OCI-LY7 (cell line): ENCODE data around the gene FBXO2. TPM values are rescaled to one million over a fixed set of nuclear protein-coding genes. Genes with fewer than 3 reads are reported as not detected.

ENCODE experiments used
- BruUV-seq: library from RNA; stranded (reverse); fragments of 400-500 nt; replicated peaks from 2 replicates; lab custom pipeline; 2021; lab: Mats Ljungman, UMichigan
- CTCF ChIA-PET: fragments of 300-600 bp; sonication (Branson Sonifier 250); formaldehyde crosslinking; loops from one replicate; lab custom pipeline; 2022; ENCODE audit warnings: antibody characterized with exemption; ENCODE audit not compliant: unreplicated experiment; lab: Charles Lee
- POLR2A ChIA-PET: fragments of 300-600 bp; sonication (Branson Sonifier 250); formaldehyde crosslinking; loops from one replicate; lab custom pipeline; 2022; ENCODE audit warnings: antibody characterized with exemption; lab: Charles Lee
- DNase-seq: peaks from one replicate; pipeline ENCODE4 v3.0.0-alpha.2; 2015; ENCODE audit warnings: low spot score
- H2AFZ ChIP-seq: fragments of 200-600 bp; sonication (generic), shearing (Covaris generic); 2 replicates; pipeline ENCODE4 v1.6.1; 2014; ENCODE audit warnings: mild to moderate bottlenecking, antibody characterized with exemption, low read length, moderate library complexity
- H3K27ac ChIP-seq: fragments of 200-600 bp; sonication (generic); 2 replicates; pipeline ENCODE4 v1.5.1; 2014; ENCODE audit warnings: mixed run types, low read depth, mild to moderate bottlenecking, moderate library complexity, low read length, inconsistent platforms; ENCODE audit not compliant: poor library complexity, severe bottlenecking
- H3K36me3 ChIP-seq: fragments of 200-600 bp; sonication (generic); 2 replicates; pipeline ENCODE4 v1.6.1; 2014; ENCODE audit warnings: mild to moderate bottlenecking, antibody characterized with exemption, low read length, moderate library complexity, mixed read lengths; ENCODE audit not compliant: insufficient read depth
- H3K4me1 ChIP-seq: fragments of 200-600 bp; sonication (generic); 2 replicates; pipeline ENCODE4 v1.5.1; 2014; ENCODE audit warnings: mild to moderate bottlenecking, low read length; ENCODE audit not compliant: insufficient read depth, poor library complexity, severe bottlenecking
- H3K4me2 ChIP-seq: fragments of 200-600 bp; sonication (generic); 2 replicates; pipeline ENCODE4 v1.6.1; 2014; ENCODE audit warnings: mild to moderate bottlenecking, low read length
- H3K4me3 ChIP-seq: fragments of 200-600 bp; sonication (generic); 2 replicates; pipeline ENCODE4 v1.5.1; 2014; ENCODE audit warnings: mild to moderate bottlenecking, low read depth, low read length; ENCODE audit not compliant: poor library complexity, severe bottlenecking
- H3K79me2 ChIP-seq: fragments of 200-600 bp; sonication (generic); 2 replicates; pipeline ENCODE4 v1.6.1; 2016; ENCODE audit warnings: low read depth, mild to moderate bottlenecking, low read length, moderate library complexity, mixed read lengths; ENCODE audit not compliant: insufficient read depth
- H3K9me2 ChIP-seq: fragments of 200-600 bp; sonication (generic); 2 replicates; pipeline ENCODE4 v1.6.1; 2016; ENCODE audit warnings: mild to moderate bottlenecking, low read length, mixed read lengths; ENCODE audit not compliant: insufficient read depth
- H3K9me3 ChIP-seq: fragments of 200-600 bp; sonication (generic); 2 replicates; pipeline ENCODE4 v1.6.1; 2014; ENCODE audit warnings: mild to moderate bottlenecking, mixed run types, low read length, mixed read lengths
- H4K20me1 ChIP-seq: fragments of 200-600 bp; sonication (generic); 2 replicates; pipeline ENCODE4 v1.6.1; 2014; ENCODE audit warnings: mild to moderate bottlenecking, antibody characterized with exemption, low read length, moderate library complexity, mixed read lengths; ENCODE audit not compliant: insufficient read depth
- EZH2phosphoT487 ChIP-seq: fragments of 200-600 bp; sonication (generic); IDR thresholded peaks from 2 replicates; pipeline ENCODE4 v1.6.1; 2018; ENCODE audit warnings: low read depth, borderline replicate concordance, mild to moderate bottlenecking, mixed run types, antibody characterized with exemption, low read length, moderate library complexity, mixed read lengths
- intact Hi-C: fragments of 100-400 bp; cut with micrococcal nuclease; formaldehyde crosslinking; loops from one replicate; pipeline ENCODE4 v1.10.0; 2022; ENCODE audit not compliant: unreplicated experiment
- total RNA-seq, 2 experiments: library from RNA; depleted of rRNA in 1 of 2; stranded (reverse); fragments of >200 nt in 1 of 2; shearing (Covaris generic) in 1 of 2; gene quantifications; 2 replicates each; pipeline ENCODE4 v1.2.3, GENCODE V29; 2014 to 2022
- TF ChIP-seq, protein P1 (sequence below): fragments of 200-600 bp; sonication (generic); conservative IDR thresholded peaks from 2 replicates; pipeline ENCODE4 v1.5.1; 2014; ENCODE audit warnings: mild to moderate bottlenecking, antibody characterized with exemption, low read length, moderate library complexity, mixed read lengths

The FBXO2 gene
- total RNA-seq, 2 experiments from 2014 or later = 2.7 to 6.1 TPM

- BruUV-seq = no TSS peak
- H3K79me2 ChIP-seq = no peaks in the 10 kb centered on the region
- H3K4me3 ChIP-seq = no peak overlapping the region
- intact Hi-C loops = no loop called here
- ChIA-PET CTCF (no interaction called here), POLR2A (no interaction called here)
- H3K27ac ChIP-seq = no peak overlapping the region
- H3K36me3 ChIP-seq = no peaks in the 10 kb centered on the region
- no peak overlapping the region for H3K4me2 ChIP-seq
- no peaks in the 10 kb centered on the region for H3K4me1 ChIP-seq
- no peak for DNase-seq
- H4K20me1 ChIP-seq = no peaks in the 10 kb centered on the region
- no peak overlapping the region for H2AFZ ChIP-seq
- no peaks in the 10 kb centered on the region for H3K9me2 ChIP-seq
- no peaks in the 10 kb centered on the region for H3K9me3 ChIP-seq
- TF ChIP-seq EZH2phosphoT487 = no peak
- TF ChIP-seq, protein P1, sequence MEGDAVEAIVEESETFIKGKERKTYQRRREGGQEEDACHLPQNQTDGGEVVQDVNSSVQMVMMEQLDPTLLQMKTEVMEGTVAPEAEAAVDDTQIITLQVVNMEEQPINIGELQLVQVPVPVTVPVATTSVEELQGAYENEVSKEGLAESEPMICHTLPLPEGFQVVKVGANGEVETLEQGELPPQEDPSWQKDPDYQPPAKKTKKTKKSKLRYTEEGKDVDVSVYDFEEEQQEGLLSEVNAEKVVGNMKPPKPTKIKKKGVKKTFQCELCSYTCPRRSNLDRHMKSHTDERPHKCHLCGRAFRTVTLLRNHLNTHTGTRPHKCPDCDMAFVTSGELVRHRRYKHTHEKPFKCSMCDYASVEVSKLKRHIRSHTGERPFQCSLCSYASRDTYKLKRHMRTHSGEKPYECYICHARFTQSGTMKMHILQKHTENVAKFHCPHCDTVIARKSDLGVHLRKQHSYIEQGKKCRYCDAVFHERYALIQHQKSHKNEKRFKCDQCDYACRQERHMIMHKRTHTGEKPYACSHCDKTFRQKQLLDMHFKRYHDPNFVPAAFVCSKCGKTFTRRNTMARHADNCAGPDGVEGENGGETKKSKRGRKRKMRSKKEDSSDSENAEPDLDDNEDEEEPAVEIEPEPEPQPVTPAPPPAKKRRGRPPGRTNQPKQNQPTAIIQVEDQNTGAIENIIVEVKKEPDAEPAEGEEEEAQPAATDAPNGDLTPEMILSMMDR = no peak
Observed at GRCh38 chr1:11628767-11629166, 25.5 kb downstream of the FBXO2 start.

DNA sequence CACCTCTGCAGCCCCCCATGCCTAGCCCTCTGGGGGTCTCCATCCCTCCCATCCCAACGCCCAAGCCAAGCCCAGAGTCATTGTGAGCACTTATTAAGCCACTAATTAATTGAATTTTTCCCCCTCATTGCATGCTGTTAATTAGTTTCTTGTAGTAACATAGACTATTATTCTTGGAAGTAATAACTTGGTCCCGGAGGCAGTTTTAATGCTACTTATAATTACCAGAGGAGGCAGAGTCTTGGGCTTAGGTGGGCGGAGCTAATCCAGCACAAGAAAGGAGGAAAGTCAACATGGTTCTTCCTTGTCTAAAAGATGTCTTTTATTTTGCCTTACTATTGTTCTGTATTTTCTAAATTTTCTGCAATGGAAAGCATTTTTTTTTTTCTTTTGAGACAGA is 27.7 kb downstream of the FBXO2 start:
- DNase-seq = no peak
- no peak overlapping the region for H3K4me2 ChIP-seq
- H3K79me2 ChIP-seq = no peaks in the 10 kb centered on the region
- no TSS peak for BruUV-seq
- H3K9me2 ChIP-seq = no peaks in the 10 kb centered on the region
- H3K9me3 ChIP-seq = no peaks in the 10 kb centered on the region
- H3K36me3 ChIP-seq = no peaks in the 10 kb centered on the region
- H3K4me1 ChIP-seq = no peaks in the 10 kb centered on the region
- POLR2A ChIA-PET = no interaction called here
- no peak for TF ChIP-seq EZH2phosphoT487
- TF ChIP-seq, protein P1 = no peak
- H3K4me3 ChIP-seq = no peak overlapping the region
- intact Hi-C loops = no loop called here
- CTCF ChIA-PET = interaction anchor here (0.6 kb wide), 1 partner anchor 56 kb away, joined by 3 read pairs; no protein-coding TSS in a partner anchor
- no peak overlapping the region for H2AFZ ChIP-seq
- no peak overlapping the region for H3K27ac ChIP-seq
- H4K20me1 ChIP-seq = no peaks in the 10 kb centered on the region

DNA sequence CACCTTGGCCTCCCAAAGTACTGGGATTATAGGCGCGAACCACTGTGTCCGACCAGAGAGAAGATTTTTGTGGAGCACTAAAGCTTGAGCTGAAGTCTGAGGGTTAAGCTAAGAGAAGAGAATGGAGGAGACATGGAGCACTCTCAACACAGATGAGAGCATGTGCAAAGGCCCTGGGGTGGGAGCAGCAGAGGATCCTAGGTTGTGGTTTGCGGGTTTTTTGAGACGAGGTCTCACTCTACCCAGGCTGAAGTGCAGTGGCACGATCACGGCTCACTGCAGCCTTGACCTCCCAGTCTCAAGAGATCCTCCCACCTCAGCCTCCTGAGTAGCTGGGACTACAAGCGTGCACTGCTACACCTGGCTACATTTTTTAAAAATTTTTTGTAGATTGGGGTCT is 30.5 kb downstream of the FBXO2 start:
- CTCF ChIA-PET = no interaction called here
- H4K20me1 ChIP-seq = no peaks in the 10 kb centered on the region

More for the DNA sequence above, 30.5 kb downstream of the FBXO2 start:
- intact Hi-C loops = no loop called here
- POLR2A ChIA-PET = no interaction called here
- DNase-seq = no peak
- TF ChIP-seq, protein P1 = no peak
- H3K9me2 ChIP-seq = no peaks in the 10 kb centered on the region
- no peaks in the 10 kb centered on the region for H3K4me1 ChIP-seq
- no peak overlapping the region for H3K27ac ChIP-seq
- no peak overlapping the region for H2AFZ ChIP-seq
- no peaks in the 10 kb centered on the region for H3K79me2 ChIP-seq
- H3K36me3 ChIP-seq = no peaks in the 10 kb centered on the region
- H3K4me3 ChIP-seq = no peak overlapping the region
- BruUV-seq = no TSS peak
- no peaks in the 10 kb centered on the region for H3K9me3 ChIP-seq
- no peak overlapping the region for H3K4me2 ChIP-seq
